Transverse colon (tissue), 4 donors: Measurements from ENCODE around the gene MYADML2.

Experiments used
- CTCF ChIP-seq, 5 experiments: fragments of 200-600 bp in 3 of 5; fragments of 450-650 bp in 2 of 5; sonication (generic) in 3 of 5; IDR thresholded peaks; 1 replicate in 2 of 5; 2 replicates in 3 of 5; pipeline ENCODE4 v1.5.1; 2016 to 2017; ENCODE audit warnings: antibody characterized with exemption in 5 of 5, inconsistent platforms in 3 of 5, mild to moderate bottlenecking in 2 of 5, moderate library complexity in 1 of 5
- POLR2A ChIP-seq: fragments of 450-650 bp; IDR thresholded peaks from one replicate; pipeline ENCODE4 v1.6.1; 2016; ENCODE audit warnings: antibody characterized with exemption, mild to moderate bottlenecking, moderate library complexity
- POLR2AphosphoS5 ChIP-seq, 3 donors: sonication (generic); formaldehyde crosslinking; IDR thresholded peaks; one replicate each; pipeline ENCODE4 v1.6.1; 2016; ENCODE audit warnings: antibody characterized with exemption in 3 of 3

GRCh38 chr17:81916234-81917001 is 30.6 kb downstream of the MYADML2 start:
- no peak for TF ChIP-seq CTCF (IDR thresholded peaks at IDR 0.05)
- peak; percentile 88 for TF ChIP-seq POLR2A
- TF ChIP-seq POLR2AphosphoS5 (IDR thresholded peaks at IDR 0.05), result peak in 2 of 3 donors; percentile 90 to 94
